HG03558 (cell line): Measurements from ENCODE around the gene USH1C.

ENCODE experiments used
- ATAC-seq: cut with Tn5 transposase; IDR thresholded peaks from one replicate; pipeline ENCODE4 v1.9.1; 2021; ENCODE audit warnings: moderate number of reproducible peaks; ENCODE audit not compliant: unreplicated experiment; ENCODE audit errors: extremely low read depth

The USH1C gene

GRCh38 chr11:17479284-17480214 is 64.7 kb downstream of the USH1C start:
- ATAC-seq = no peak

GRCh38 chr11:17478070-17478469 is 66.1 kb downstream of the USH1C start:
- ATAC-seq = no peak

GRCh38 chr11:17477361-17477760 is 66.9 kb downstream of the USH1C start:
- no peak for ATAC-seq

- no peak for ATAC-seq
Observed at GRCh38 chr11:17477084-17477333, 67.2 kb downstream of the USH1C start.

- no peak for ATAC-seq
Observed at GRCh38 chr11:17476317-17477083, 67.7 kb downstream of the USH1C start, which contains the start of gene ABCC8. Gene ABCC8, minus strand, starts transcription at chr11:17476845. Its CDS starts 69 bp downstream, at chr11:17476776.

- no peak for ATAC-seq
Observed at GRCh38 chr11:17475666-17476316, 68.4 kb downstream of the USH1C start.

GRCh38 chr11:17473071-17473744 is 71.0 kb downstream of the USH1C start:
- no peak for ATAC-seq

- no peak for ATAC-seq
Observed at GRCh38 chr11:17472467-17472866, 71.7 kb downstream of the USH1C start.

GRCh38 chr11:17471501-17471900 is 72.7 kb downstream of the USH1C start:
- ATAC-seq = no peak

- no peak for ATAC-seq
Observed at GRCh38 chr11:17469998-17470397, 74.2 kb downstream of the USH1C start.

GRCh38 chr11:17468122-17468521 is 76.1 kb downstream of the USH1C start:
- ATAC-seq = no peak

GRCh38 chr11:17463546-17464174 is 80.6 kb downstream of the USH1C start:
- no peak for ATAC-seq

GRCh38 chr11:17462940-17463339 is 81.3 kb downstream of the USH1C start:
- ATAC-seq = no peak

GRCh38 chr11:17460406-17460805 is 83.8 kb downstream of the USH1C start:
- no peak for ATAC-seq

- no peak for ATAC-seq
Observed at GRCh38 chr11:17459236-17459896, 84.8 kb downstream of the USH1C start.

- ATAC-seq = no peak
Observed at GRCh38 chr11:17458268-17458667, 85.9 kb downstream of the USH1C start.

GRCh38 chr11:17457396-17458173 is 86.6 kb downstream of the USH1C start:
- ATAC-seq = no peak

GRCh38 chr11:17452668-17453067 is 91.5 kb downstream of the USH1C start:
- no peak for ATAC-seq

- no peak for ATAC-seq
Observed at GRCh38 chr11:17449158-17449557, 95.1 kb downstream of the USH1C start.
